Neutrophil (primary cell): ENCODE data around the gene PNPO.

Experiments
- H3K27ac ChIP-seq: fragments of 200-600 bp; sonication (generic); 2 replicates; pipeline ENCODE4 v1.5.1; 2016; ENCODE audit warnings: mild to moderate bottlenecking, moderate library complexity
- H3K27me3 ChIP-seq: fragments of 200-600 bp; sonication (generic); 2 replicates; pipeline ENCODE4 v1.6.0; 2016; ENCODE audit warnings: mild to moderate bottlenecking
- H3K36me3 ChIP-seq: fragments of 200-600 bp; sonication (generic); 2 replicates; pipeline ENCODE4 v1.5.1; 2017
- H3K4me1 ChIP-seq, 2 experiments: fragments of 200-600 bp in 1 of 2; sonication (generic) in 1 of 2; 1 replicate in 1 of 2; 2 replicates in 1 of 2; pipeline versions ENCODE4 v1.5.1 to v1.6.1; 2013 to 2016; ENCODE audit warnings: low read depth in 1 of 2, low read length in 1 of 2, mild to moderate bottlenecking in 1 of 2, moderate library complexity in 1 of 2; ENCODE audit not compliant: control insufficient read depth in 1 of 2, insufficient read depth in 1 of 2
- H3K4me3 ChIP-seq, 2 experiments: fragments of 200-600 bp in 1 of 2; sonication (generic) in 1 of 2; 1 replicate in 1 of 2; 2 replicates in 1 of 2; pipeline ENCODE4 v1.5.1; 2013 to 2016; ENCODE audit warnings: low read depth in 1 of 2, low read length in 1 of 2, mild to moderate bottlenecking in 1 of 2, moderate library complexity in 1 of 2
- H3K9me3 ChIP-seq: fragments of 200-600 bp; sonication (generic); 2 replicates; pipeline ENCODE4 v1.5.1; 2016
- CTCF ChIP-seq: fragments of 200-600 bp; sonication (generic); IDR thresholded peaks from 2 replicates; pipeline ENCODE4 v1.5.1; 2016; ENCODE audit warnings: antibody characterized with exemption

The PNPO gene

GRCh38 chr17:47966079-47966519 is 24.7 kb downstream of the PNPO start:
- Histone ChIP-seq H3K9me3 (no peaks in the 10 kb centered on the region), H3K4me1 (peaks cover 7 to 9% of the 10 kb centered on the region in 2 experiments), H3K27ac (no peak overlapping the region), H3K36me3 (no peaks in the 10 kb centered on the region), H3K4me3 (no peak overlapping the region), H3K27me3 (no peaks in the 10 kb centered on the region)
- TF ChIP-seq CTCF = no peak

- no peaks in the 10 kb centered on the region for H3K36me3 ChIP-seq
- no peak overlapping the region for H3K27ac ChIP-seq
- TF ChIP-seq CTCF = no peak
- no peak overlapping the region for H3K4me3 ChIP-seq
- H3K27me3 ChIP-seq = no peaks in the 10 kb centered on the region
- no peaks in the 10 kb centered on the region for H3K9me3 ChIP-seq
- peaks cover 17 to 18% of the 10 kb centered on the region in 2 experiments for H3K4me1 ChIP-seq
Measured at GRCh38 chr17:47967607-47968252, 26.4 kb downstream of the PNPO start.

- Histone ChIP-seq H3K9me3 (no peaks in the 10 kb centered on the region), H3K36me3 (peaks cover 7% of the 10 kb centered on the region), H3K4me1 (peaks cover 17 to 18% of the 10 kb centered on the region in 2 experiments), H3K27ac (no peak overlapping the region), H3K27me3 (no peaks in the 10 kb centered on the region), H3K4me3 (no peak overlapping the region)
- TF ChIP-seq CTCF = no peak
Measured at GRCh38 chr17:47968836-47969235, 27.5 kb downstream of the PNPO start.

GRCh38 chr17:47969930-47970724 is 28.8 kb downstream of the PNPO start:
- Histone ChIP-seq H3K4me3 (peak overlapping the region; percentile 93 to 96), H3K9me3 (no peaks in the 10 kb centered on the region), H3K4me1 (peaks cover 17 to 18% of the 10 kb centered on the region in 2 experiments), H3K27me3 (no peaks in the 10 kb centered on the region), H3K36me3 (peaks cover 20% of the 10 kb centered on the region), H3K27ac (peak overlapping the region; percentile 83)
- TF ChIP-seq CTCF = no peak

GRCh38 chr17:47970725-47971499 is 29.5 kb downstream of the PNPO start, which contains the start of gene CDK5RAP3:
CDK5RAP3 (plus strand) TSS chr17:47971113; CDS start chr17:47971147, 34 bp downstream.
- Histone ChIP-seq H3K36me3 (peaks cover 27% of the 10 kb centered on the region), H3K4me3 (peak within 1 kb of the TSS; percentile 93 to 96), H3K27ac (peak within 1 kb of the TSS; percentile 83), H3K27me3 (no peaks in the 10 kb centered on the region), H3K4me1 (peaks cover 17 to 18% of the 10 kb centered on the region in 2 experiments), H3K9me3 (no peaks in the 10 kb centered on the region)
- peak; percentile 100 for TF ChIP-seq CTCF
